Diencephalon (tissue), 1 donor: ENCODE measurements around the gene ISG20. TPM values are rescaled to one million over a fixed set of nuclear protein-coding genes. Genes with fewer than 3 reads are reported as not detected.

ENCODE experiments used
- small RNA-seq: library from RNA; depleted of rRNA; stranded (forward); fragments of <200 nt; gene quantifications from one replicate; pipeline ENCODE3, GENCODE V24; 2014
- total RNA-seq: library from RNA; depleted of rRNA; stranded (reverse); fragments of >200 nt; gene quantifications from one replicate; pipeline ENCODE4 v1.2.3, GENCODE V29; 2014

ISG20 gene
- total RNA-seq = under 0.01 TPM

DNA sequence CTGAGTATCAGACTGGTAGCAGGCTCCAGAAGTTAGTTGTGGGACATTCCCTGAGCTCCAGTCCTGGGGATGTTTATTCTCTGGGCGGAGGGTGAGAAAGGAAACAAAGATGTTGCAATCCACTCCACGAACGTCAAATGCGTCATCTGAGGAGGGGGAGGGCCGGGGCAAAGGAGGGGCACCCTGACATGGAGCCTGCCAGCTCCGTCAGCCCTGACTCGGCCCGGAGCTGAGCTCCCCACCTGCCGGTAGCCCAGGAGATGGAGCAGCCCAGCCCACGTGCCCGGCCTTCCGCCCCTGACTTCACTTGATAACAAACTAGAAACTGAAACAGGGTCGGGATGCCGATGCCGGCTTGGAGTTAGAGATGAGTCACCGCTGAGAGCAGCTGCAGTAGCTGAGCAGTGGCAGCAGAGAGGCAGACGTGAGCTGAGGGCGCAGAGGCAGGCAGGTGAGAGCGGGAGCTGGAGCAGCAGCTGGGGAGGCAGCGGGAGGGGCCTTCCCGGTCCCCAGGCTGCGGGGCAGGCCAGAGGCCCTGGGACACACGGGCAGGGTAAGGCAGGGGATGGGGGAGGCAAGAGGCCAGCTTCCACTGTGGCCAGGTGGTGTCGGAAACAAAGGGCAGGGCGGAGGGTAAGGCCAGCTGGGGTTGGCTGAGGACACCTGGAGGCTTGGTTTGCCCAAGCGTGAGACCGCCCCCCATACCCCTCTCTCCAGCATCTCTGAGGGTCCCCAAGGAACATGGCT is at the start of gene ISG20:
Gene ISG20, plus strand, starts transcription at position 391 of the 747 bp plus-strand sequence. Its CDS starts 351 bp downstream, at position 742.

DNA sequence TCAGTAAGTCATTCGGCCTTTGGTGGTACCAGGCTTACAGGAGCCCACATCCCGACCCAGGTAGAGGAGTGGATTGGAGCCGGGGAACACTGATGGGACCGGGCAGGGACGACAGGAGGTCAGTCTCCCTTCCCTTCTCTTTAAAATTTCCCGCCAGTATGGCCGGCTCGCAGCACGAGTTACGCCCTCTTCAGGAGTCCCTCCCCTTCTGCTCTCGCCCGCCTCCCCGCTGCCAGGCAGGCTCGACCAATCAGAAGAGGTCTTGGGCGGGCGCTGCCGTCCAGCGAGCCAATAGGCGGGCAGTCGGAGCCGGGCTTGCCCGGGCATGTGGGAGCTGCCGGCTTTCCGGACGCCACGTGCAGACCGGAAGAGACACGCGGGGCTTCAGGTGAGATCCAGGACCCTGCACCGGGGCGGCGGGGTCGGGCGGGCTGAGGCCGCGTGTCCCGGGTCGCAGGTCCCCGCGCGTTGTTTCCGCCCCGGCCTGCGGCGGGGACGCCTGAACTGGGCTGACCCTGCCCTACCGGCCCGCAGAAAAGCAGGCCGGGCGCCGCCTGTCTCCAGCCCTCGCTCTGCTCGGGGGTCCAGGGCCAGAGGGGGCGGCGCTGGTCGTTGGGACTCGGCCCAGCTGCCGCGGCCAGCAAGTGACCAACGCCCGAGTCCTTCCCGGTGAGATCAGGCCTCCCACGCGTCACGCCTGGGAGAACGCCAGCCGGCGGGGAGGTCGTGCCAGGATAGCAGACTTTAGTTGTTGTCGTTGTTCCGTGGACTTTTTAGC is 17.6 kb upstream of the ISG20 start, which contains the start of gene AEN:
Gene AEN, plus strand, starts transcription at position 346 of the 778 bp plus-strand sequence. CDS start 4,870 bp downstream, outside the sequence.

Small RNA genes lying within 50 kb of the gene (small RNA-seq; reads per million reads assigned to genes)
- gene MIR1179 (8.1 reads per million, percentile 93 among the genes with 10 or more reads in this experiment), gene MIR7-2 (4.4 reads per million, percentile 91 among the genes with 10 or more reads in this experiment)

Other genes with a start within 250 kb of the ISG20 start
- 19.6 TPM for gene MRPL46, start 171.6 kb upstream of the ISG20 start, total RNA-seq
- 20.5 TPM for gene MRPS11, start 171.3 kb upstream of the ISG20 start, total RNA-seq
- 10.1 TPM for gene DET1, start 92.3 kb upstream of the ISG20 start, total RNA-seq
- 9.5 TPM for gene AEN, start 17.7 kb upstream of the ISG20 start, total RNA-seq
- gene ACAN, start 164.4 kb downstream of the ISG20 start, total RNA-seq = 3.0 TPM